Trophoblast cell (in vitro differentiated cells and primary cell): ENCODE measurements around the gene PAK6.

Experiments
- DNase-seq, 2 donors: peaks; one replicate each; pipeline ENCODE4 v3.0.0-alpha.2; 2016
- H2AFZ ChIP-seq: 2 replicates; pipeline ENCODE4 v1.6.1; 2013; ENCODE audit warnings: low read length, moderate library complexity, mild to moderate bottlenecking; ENCODE audit not compliant: insufficient read depth, poor library complexity
- H2AK5ac ChIP-seq: 2 replicates; pipeline ENCODE4 v1.6.1; 2013; ENCODE audit warnings: mild to moderate bottlenecking, low read length
- H2BK120ac ChIP-seq: 2 replicates; pipeline ENCODE4 v1.6.1; 2013; ENCODE audit warnings: low read length, mild to moderate bottlenecking, moderate library complexity; ENCODE audit not compliant: insufficient read depth, poor library complexity
- H2BK12ac ChIP-seq: 2 replicates; pipeline ENCODE4 v1.6.1; 2013; ENCODE audit warnings: mild to moderate bottlenecking, low read length, moderate library complexity
- H2BK5ac ChIP-seq: 2 replicates; pipeline ENCODE4 v1.6.1; 2013; ENCODE audit warnings: low read length, low read depth, moderate library complexity, mild to moderate bottlenecking; ENCODE audit not compliant: poor library complexity
- H3K14ac ChIP-seq: 2 replicates; pipeline ENCODE4 v1.6.1; 2013; ENCODE audit warnings: mild to moderate bottlenecking, low read length
- H3K18ac ChIP-seq: 2 replicates; pipeline ENCODE4 v1.6.1; 2013; ENCODE audit warnings: mild to moderate bottlenecking, low read length
- H3K23ac ChIP-seq: 2 replicates; pipeline ENCODE4 v1.6.1; 2013; ENCODE audit warnings: low read length
- H3K27ac ChIP-seq: 2 replicates; pipeline ENCODE4 v1.5.1; 2013; ENCODE audit warnings: low read depth, mild to moderate bottlenecking, inconsistent platforms, low read length, moderate library complexity
- H3K27me3 ChIP-seq: 2 replicates; pipeline ENCODE4 v1.6.1; 2013; ENCODE audit warnings: inconsistent platforms, mild to moderate bottlenecking, low read length, moderate library complexity; ENCODE audit not compliant: insufficient read depth
- H3K36me3 ChIP-seq, 2 experiments: 1 replicate in 1 of 2; 2 replicates in 1 of 2; pipeline ENCODE4 v1.6.1; 2013; ENCODE audit warnings: low read length in 2 of 2, mild to moderate bottlenecking in 2 of 2, moderate library complexity in 1 of 2; ENCODE audit not compliant: insufficient read depth in 2 of 2, control insufficient read depth in 1 of 2
- H3K4ac ChIP-seq: 2 replicates; pipeline ENCODE4 v1.6.1; 2013; ENCODE audit warnings: low read depth, mild to moderate bottlenecking, low read length, moderate library complexity
- H3K4me1 ChIP-seq, 2 experiments: 1 replicate in 1 of 2; 2 replicates in 1 of 2; pipeline ENCODE4 v1.6.1; 2013; ENCODE audit warnings: low read length in 2 of 2, mild to moderate bottlenecking in 2 of 2, moderate library complexity in 1 of 2; ENCODE audit not compliant: insufficient read depth in 2 of 2, control insufficient read depth in 1 of 2
- H3K4me2 ChIP-seq: 2 replicates; pipeline ENCODE4 v1.6.1; 2013; ENCODE audit warnings: inconsistent platforms, mild to moderate bottlenecking, low read length, moderate library complexity
- H3K4me3 ChIP-seq: 2 replicates; pipeline ENCODE4 v1.5.1; 2013; ENCODE audit warnings: mild to moderate bottlenecking, low read depth, low read length, inconsistent platforms
- H3K79me1 ChIP-seq: one replicate; pipeline ENCODE4 v1.6.1; 2013; ENCODE audit warnings: low read length
- H3K79me2 ChIP-seq: 2 replicates; pipeline ENCODE4 v1.6.1; 2013; ENCODE audit warnings: low read length, mild to moderate bottlenecking; ENCODE audit not compliant: control insufficient read depth, insufficient read depth, poor library complexity
- H3K9ac ChIP-seq: 2 replicates; pipeline ENCODE4 v1.6.1; 2013; ENCODE audit warnings: mild to moderate bottlenecking, low read length
- H3K9me3 ChIP-seq: 2 replicates; pipeline ENCODE4 v1.6.1; 2013; ENCODE audit warnings: low read depth, mild to moderate bottlenecking, control low read depth, inconsistent platforms, low read length; ENCODE audit not compliant: insufficient read depth
- H4K12ac ChIP-seq: 2 replicates; pipeline ENCODE4 v1.6.1; 2013; ENCODE audit warnings: low read depth, mild to moderate bottlenecking, low read length, moderate library complexity
- H4K8ac ChIP-seq: 2 replicates; pipeline ENCODE4 v1.6.1; 2013; ENCODE audit warnings: low read depth, mild to moderate bottlenecking, low read length, moderate library complexity
- H4K91ac ChIP-seq: one replicate; pipeline ENCODE4 v1.6.1; 2013; ENCODE audit warnings: low read depth, mild to moderate bottlenecking, low read length, moderate library complexity
- WGBS: extraction: QIAGEN DNeasy Blood & Tissue Kit; methylation state at CpG from one replicate; pipeline ENCODE4 v1.1.7; 2013; ENCODE audit warnings: missing lambda C conversion rate; ENCODE audit not compliant: insufficient read length, insufficient coverage; ENCODE audit errors: extremely low coverage; 5-methylcytosine and 5-hydroxymethylcytosine counted together

The PAK6 gene

GRCh38 chr15:40222131-40222530 lies 16.7 kb upstream of the PAK6 start:
- H3K14ac ChIP-seq = no peak overlapping the region
- no peak overlapping the region for H3K9ac ChIP-seq
- no peak overlapping the region for H3K18ac ChIP-seq
- no CpG with 5 or more reads among the region's 6 CpGs for WGBS
- H3K4me3 ChIP-seq = no peak overlapping the region
- H3K23ac ChIP-seq = no peak overlapping the region
- no peaks in the 10 kb centered on the region for H3K79me2 ChIP-seq
- H4K12ac ChIP-seq = no peak overlapping the region
- no peak overlapping the region for H2BK120ac ChIP-seq
- no peak overlapping the region for H2BK5ac ChIP-seq
- DNase-seq = peak; percentile 67 to 86
- H3K36me3 ChIP-seq = peaks cover 3 to 6% of the 10 kb centered on the region in 2 experiments
- no peak overlapping the region for H3K4ac ChIP-seq
- no peaks in the 10 kb centered on the region for H3K4me1 ChIP-seq
- H3K9me3 ChIP-seq = no peaks in the 10 kb centered on the region
- H4K91ac ChIP-seq = no peak overlapping the region
- H3K79me1 ChIP-seq = no peaks in the 10 kb centered on the region
- H4K8ac ChIP-seq = no peak overlapping the region
- no peaks in the 10 kb centered on the region for H3K27me3 ChIP-seq
- no peak overlapping the region for H2BK12ac ChIP-seq
- no peak overlapping the region for H2AK5ac ChIP-seq
- no peak overlapping the region for H2AFZ ChIP-seq
- no peak overlapping the region for H3K4me2 ChIP-seq
- no peak overlapping the region for H3K27ac ChIP-seq

GRCh38 chr15:40226736-40227135 lies 12.1 kb upstream of the PAK6 start:
- Histone ChIP-seq H3K14ac (no peak overlapping the region), H3K23ac (no peak overlapping the region), H3K79me2 (no peaks in the 10 kb centered on the region), H4K91ac (no peak overlapping the region), H2BK120ac (no peak overlapping the region), H3K27me3 (no peaks in the 10 kb centered on the region), H3K9me3 (no peaks in the 10 kb centered on the region), H3K27ac (no peak overlapping the region), H2AK5ac (no peak overlapping the region), H3K9ac (no peak overlapping the region), H2BK12ac (no peak overlapping the region), H3K18ac (no peak overlapping the region), H4K8ac (no peak overlapping the region), H3K36me3 (peaks cover 2 to 3% of the 10 kb centered on the region in 2 experiments), H3K4me2 (no peak overlapping the region), H3K4ac (no peak overlapping the region), H3K4me1 (peaks cover 0 to 5% of the 10 kb centered on the region in 2 experiments), H3K79me1 (no peaks in the 10 kb centered on the region), H2BK5ac (no peak overlapping the region), H2AFZ (no peak overlapping the region), H4K12ac (no peak overlapping the region), H3K4me3 (no peak overlapping the region)
- DNase-seq = no peak

- Histone ChIP-seq H2BK120ac (no peak overlapping the region), H3K23ac (no peak overlapping the region), H3K14ac (no peak overlapping the region), H3K9ac (no peak overlapping the region), H4K12ac (no peak overlapping the region), H2AK5ac (no peak overlapping the region), H3K4me3 (no peak overlapping the region), H3K79me1 (no peaks in the 10 kb centered on the region), H2BK5ac (no peak overlapping the region), H3K4ac (no peak overlapping the region), H3K27me3 (no peaks in the 10 kb centered on the region), H3K18ac (no peak overlapping the region), H3K79me2 (no peaks in the 10 kb centered on the region), H4K91ac (no peak overlapping the region), H3K27ac (no peak overlapping the region), H2BK12ac (no peak overlapping the region), H2AFZ (no peak overlapping the region), H4K8ac (no peak overlapping the region), H3K4me1 (peaks cover 0 to 5% of the 10 kb centered on the region in 2 experiments), H3K4me2 (no peak overlapping the region), H3K9me3 (no peaks in the 10 kb centered on the region), H3K36me3 (peaks cover 2 to 3% of the 10 kb centered on the region in 2 experiments)
- DNase-seq = peak; percentile 88 to 94
- no CpG with 5 or more reads among the region's 5 CpGs for WGBS
These were observed 9.5 kb upstream of the PAK6 start for GRCh38 chr15:40229316-40229715.

- H3K79me1 ChIP-seq = no peaks in the 10 kb centered on the region
- H4K12ac ChIP-seq = no peak overlapping the region
- no peak overlapping the region for H3K4ac ChIP-seq
- H2AK5ac ChIP-seq = no peak overlapping the region
- H3K4me2 ChIP-seq = no peak overlapping the region
- no peak overlapping the region for H4K8ac ChIP-seq
- H3K9ac ChIP-seq = no peak overlapping the region
- H3K18ac ChIP-seq = no peak overlapping the region
- no peak overlapping the region for H3K4me3 ChIP-seq
- no peak overlapping the region for H2BK5ac ChIP-seq
- H4K91ac ChIP-seq = no peak overlapping the region
- H3K23ac ChIP-seq = no peak overlapping the region
- H3K9me3 ChIP-seq = no peaks in the 10 kb centered on the region
- peaks cover 2 to 3% of the 10 kb centered on the region in 2 experiments for H3K36me3 ChIP-seq
- H2AFZ ChIP-seq = no peak overlapping the region
- H3K27me3 ChIP-seq = no peaks in the 10 kb centered on the region
- DNase-seq = peak; percentile 93 to 99
- WGBS = no CpG with 5 or more reads among the region's 1 CpG
- H3K27ac ChIP-seq = peak overlapping the region; percentile 12
- peaks cover 0 to 5% of the 10 kb centered on the region in 2 experiments for H3K4me1 ChIP-seq
- no peak overlapping the region for H3K14ac ChIP-seq
- H2BK12ac ChIP-seq = no peak overlapping the region
- no peak overlapping the region for H2BK120ac ChIP-seq
- no peaks in the 10 kb centered on the region for H3K79me2 ChIP-seq
These were observed 8.9 kb upstream of the PAK6 start for GRCh38 chr15:40229956-40230355.
